Measurements from ENCODE around the gene UTS2. TPM values are rescaled to one million over a fixed set of nuclear protein-coding genes. Genes with fewer than 3 reads are reported as not detected.

The UTS2 gene
- total RNA-seq, 4 donors from 2014 or later, result not detected

GRCh38 chr1:7893529-7894180 lies 40.8 kb upstream of the UTS2 start:
- WGBS, 2 donors (ENCODE audit: low coverage in 1 of 2), result 82 to 92% methylated on average over 9 to 13 of the region's 13 CpGs
- Histone ChIP-seq H3K4me1 (no peaks in the 10 kb centered on the region), H3K4me3 (no peak overlapping the region), H3K27ac (no peak overlapping the region), H3K36me3 (no peaks in the 10 kb centered on the region), H3K9me3 (no peaks in the 10 kb centered on the region), H3K27me3 (peaks cover 8% of the 10 kb centered on the region)
- in situ Hi-C loops (cut with MboI; ENCODE audit: low pct_ligation_motif_present in 1 of 4, low pct_unique_long_range_greater_than_20kb in 1 of 4, low sequenced_read_pairs in 3 of 4), result no loop called here
- TF ChIP-seq POLR2AphosphoS5 (IDR thresholded peaks at IDR 0.05) (no peak), POLR2A (IDR thresholded peaks at IDR 0.05) (no peak), EP300 (IDR thresholded peaks at IDR 0.05; ENCODE audit: low read depth) (no peak)
- TF ChIP-seq, protein P1, sequence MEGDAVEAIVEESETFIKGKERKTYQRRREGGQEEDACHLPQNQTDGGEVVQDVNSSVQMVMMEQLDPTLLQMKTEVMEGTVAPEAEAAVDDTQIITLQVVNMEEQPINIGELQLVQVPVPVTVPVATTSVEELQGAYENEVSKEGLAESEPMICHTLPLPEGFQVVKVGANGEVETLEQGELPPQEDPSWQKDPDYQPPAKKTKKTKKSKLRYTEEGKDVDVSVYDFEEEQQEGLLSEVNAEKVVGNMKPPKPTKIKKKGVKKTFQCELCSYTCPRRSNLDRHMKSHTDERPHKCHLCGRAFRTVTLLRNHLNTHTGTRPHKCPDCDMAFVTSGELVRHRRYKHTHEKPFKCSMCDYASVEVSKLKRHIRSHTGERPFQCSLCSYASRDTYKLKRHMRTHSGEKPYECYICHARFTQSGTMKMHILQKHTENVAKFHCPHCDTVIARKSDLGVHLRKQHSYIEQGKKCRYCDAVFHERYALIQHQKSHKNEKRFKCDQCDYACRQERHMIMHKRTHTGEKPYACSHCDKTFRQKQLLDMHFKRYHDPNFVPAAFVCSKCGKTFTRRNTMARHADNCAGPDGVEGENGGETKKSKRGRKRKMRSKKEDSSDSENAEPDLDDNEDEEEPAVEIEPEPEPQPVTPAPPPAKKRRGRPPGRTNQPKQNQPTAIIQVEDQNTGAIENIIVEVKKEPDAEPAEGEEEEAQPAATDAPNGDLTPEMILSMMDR (IDR thresholded peaks at IDR 0.05), result no peak
- DNase-seq, result no peak
- intact Hi-C loops (cut with DNase I; ENCODE audit: low total_unique reads), result loop anchor here (10.0 kb wide), 1 partner anchor 229 kb away; no protein-coding TSS in a partner anchor

DNA sequence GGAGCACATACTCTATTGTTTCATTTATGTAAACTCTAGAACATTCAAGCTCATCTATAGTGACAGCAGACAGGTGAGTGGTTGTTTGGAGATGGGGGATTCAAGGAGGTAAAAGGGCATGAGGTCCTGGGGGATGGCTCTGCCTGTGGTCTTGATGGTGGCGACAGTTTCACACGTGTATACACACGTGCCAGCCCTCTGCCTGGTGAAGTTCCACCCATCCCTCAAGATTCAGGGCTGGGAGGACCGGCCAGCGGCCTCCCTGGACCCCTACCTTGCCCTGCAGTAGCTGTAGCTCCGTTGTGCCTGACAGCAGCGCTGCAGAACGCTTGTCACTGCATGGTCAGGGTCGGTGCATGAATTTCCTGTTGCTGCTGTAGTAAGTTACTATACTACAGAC lies 38.9 kb upstream of the UTS2 start:
- TF ChIP-seq POLR2A (IDR thresholded peaks at IDR 0.05) (no peak), POLR2AphosphoS5 (IDR thresholded peaks at IDR 0.05) (no peak), EP300 (IDR thresholded peaks at IDR 0.05; ENCODE audit: low read depth) (no peak)
- TF ChIP-seq, protein P1 (IDR thresholded peaks at IDR 0.05), result no peak
- Histone ChIP-seq H3K9me3 (no peaks in the 10 kb centered on the region), H3K27me3 (peaks cover 14% of the 10 kb centered on the region), H3K27ac (no peak overlapping the region), H3K36me3 (no peaks in the 10 kb centered on the region), H3K4me1 (no peaks in the 10 kb centered on the region), H3K4me3 (no peak overlapping the region)
- intact Hi-C loops (cut with DNase I; ENCODE audit: low total_unique reads), result loop anchor here (10.0 kb wide), 1 partner anchor 227 kb away; no protein-coding TSS in a partner anchor
- in situ Hi-C loops (cut with MboI; ENCODE audit: low pct_ligation_motif_present in 1 of 4, low pct_unique_long_range_greater_than_20kb in 1 of 4, low sequenced_read_pairs in 3 of 4), result no loop called here
- 59 to 72% methylated on average over 3 to 9 of the region's 9 CpGs for WGBS, 2 donors (ENCODE audit: low coverage in 1 of 2)
- DNase-seq, result no peak

GRCh38 chr1:7890853-7891252 lies 38.0 kb upstream of the UTS2 start:
- H3K27ac ChIP-seq, result no peak overlapping the region
- no peak for DNase-seq
- H3K27me3 ChIP-seq, result peaks cover 18% of the 10 kb centered on the region
- intact Hi-C loops (cut with DNase I; ENCODE audit: low total_unique reads), result loop anchor here (10.0 kb wide), 1 partner anchor 226 kb away; no protein-coding TSS in a partner anchor
- TF ChIP-seq, protein P1 (IDR thresholded peaks at IDR 0.05), result no peak
- no peak for TF ChIP-seq POLR2AphosphoS5 (IDR thresholded peaks at IDR 0.05)
- no peak for TF ChIP-seq EP300 (IDR thresholded peaks at IDR 0.05; ENCODE audit: low read depth)
- TF ChIP-seq POLR2A (IDR thresholded peaks at IDR 0.05), result no peak
- H3K36me3 ChIP-seq, result no peaks in the 10 kb centered on the region
- WGBS, 2 donors (ENCODE audit: low coverage in 1 of 2), result 98 to 100% methylated on average over 2 of the region's 2 CpGs
- in situ Hi-C loops (cut with MboI; ENCODE audit: low pct_ligation_motif_present in 1 of 4, low pct_unique_long_range_greater_than_20kb in 1 of 4, low sequenced_read_pairs in 3 of 4), result no loop called here
- H3K4me1 ChIP-seq, result peaks cover 0 to 4% (median 0%) of the 10 kb centered on the region in 4 donors
- H3K9me3 ChIP-seq, result no peaks in the 10 kb centered on the region
- no peak overlapping the region for H3K4me3 ChIP-seq

- in situ Hi-C loops (cut with MboI; ENCODE audit: low pct_ligation_motif_present in 1 of 4, low pct_unique_long_range_greater_than_20kb in 1 of 4, low sequenced_read_pairs in 3 of 4), result no loop called here
- intact Hi-C loops (cut with DNase I; ENCODE audit: low total_unique reads), result no loop called here
- H3K27me3 ChIP-seq, result peaks cover 18% of the 10 kb centered on the region
- H3K4me3 ChIP-seq, result no peak overlapping the region
- no peaks in the 10 kb centered on the region for H3K36me3 ChIP-seq
- no peak overlapping the region for H3K27ac ChIP-seq
- TF ChIP-seq POLR2AphosphoS5 (IDR thresholded peaks at IDR 0.05), result no peak
- TF ChIP-seq, protein P1 (IDR thresholded peaks at IDR 0.05), result no peak
- no peak for TF ChIP-seq EP300 (IDR thresholded peaks at IDR 0.05; ENCODE audit: low read depth)
- no peak for TF ChIP-seq POLR2A (IDR thresholded peaks at IDR 0.05)
- DNase-seq, result no peak
- peaks cover 0 to 4% (median 0%) of the 10 kb centered on the region in 4 donors for H3K4me1 ChIP-seq
- WGBS, 2 donors (ENCODE audit: low coverage in 1 of 2), result 80 to 82% methylated on average over 9 of the region's 9 CpGs
- no peaks in the 10 kb centered on the region for H3K9me3 ChIP-seq
These were observed 35.6 kb upstream of the UTS2 start for GRCh38 chr1:7888248-7889081.
